ENCODE measurements around the gene RTL5.
A peak's percentile ranks its signal among the peaks of the same experiment; 100 is the strongest.
"Not testable (repeated sequence)": the region's sequence is repeated elsewhere in the genome, so short reads cannot be mapped to it uniquely, and the experiment has no call there.

Gene RTL5

GRCh38 chrX:72131317-72132294 lies at the start of gene RTL5:
TSS of gene RTL5 (minus strand) at chrX:72131915.
- intact Hi-C loops (cut with DNase I), result loop anchor here (1.0 to 5.0 kb wide), 2 partner anchors 51 to 113 kb away; partner anchors contain the start of gene PIN4
- DNase-seq, result peak; percentile 76 to 99 (median 89)

- DNase-seq, result no peak
- intact Hi-C loops (cut with DNase I), result loop anchor here (5.0 kb wide), 1 partner anchor 48 kb away; the partner anchor contains the start of gene RTL5
These were observed 48.8 kb upstream of the RTL5 start for GRCh38 chrX:72180539-72180938.

- peak in 1 of 10 donors; percentile 7 for DNase-seq
- intact Hi-C loops (cut with DNase I), result no loop called here
These were observed 45.3 kb upstream of the RTL5 start for GRCh38 chrX:72176981-72177380.

GRCh38 chrX:72176289-72176688 lies 44.6 kb upstream of the RTL5 start:
- DNase-seq; intact Hi-C loops (cut with DNase I): not testable (repeated sequence)

GRCh38 chrX:72169008-72169728 lies 37.5 kb upstream of the RTL5 start:
- intact Hi-C loops (cut with DNase I), result no loop called here
- DNase-seq, result no peak

GRCh38 chrX:72165551-72165950 lies 33.8 kb upstream of the RTL5 start:
- intact Hi-C loops (cut with DNase I), result no loop called here
- DNase-seq, result no peak

- DNase-seq, result no peak
- intact Hi-C loops (cut with DNase I), result no loop called here
These were observed 28.1 kb upstream of the RTL5 start for GRCh38 chrX:72159769-72160168.

GRCh38 chrX:72158773-72159172 lies 27.1 kb upstream of the RTL5 start:
- DNase-seq, result no peak
- intact Hi-C loops (cut with DNase I), result no loop called here

- intact Hi-C loops (cut with DNase I), result no loop called here
- no peak for DNase-seq
These were observed 14.8 kb upstream of the RTL5 start for GRCh38 chrX:72146527-72146926.

GRCh38 chrX:72145181-72145580 lies 13.5 kb upstream of the RTL5 start:
- intact Hi-C loops (cut with DNase I), result no loop called here
- no peak for DNase-seq

GRCh38 chrX:72143609-72143907 lies 11.8 kb upstream of the RTL5 start:
- intact Hi-C loops (cut with DNase I), result no loop called here
- no peak for DNase-seq

GRCh38 chrX:72142794-72143608 lies 11.3 kb upstream of the RTL5 start:
- intact Hi-C loops (cut with DNase I), result no loop called here
- no peak for DNase-seq

GRCh38 chrX:72142094-72142793 lies 10.5 kb upstream of the RTL5 start:
- DNase-seq, result no peak
- intact Hi-C loops (cut with DNase I), result no loop called here

GRCh38 chrX:72141372-72142004 lies 9.8 kb upstream of the RTL5 start:
- intact Hi-C loops (cut with DNase I), result no loop called here
- DNase-seq, result no peak

- no peak for DNase-seq
- intact Hi-C loops (cut with DNase I), result no loop called here
These were observed 7.8 kb upstream of the RTL5 start for GRCh38 chrX:72139538-72139937.

- intact Hi-C loops (cut with DNase I), result no loop called here
- no peak for DNase-seq
These were observed 6.3 kb upstream of the RTL5 start for GRCh38 chrX:72137846-72138495.

GRCh38 chrX:72133851-72134546 lies 2.3 kb upstream of the RTL5 start:
- peak in 1 of 10 donors; percentile 62 for DNase-seq
- intact Hi-C loops (cut with DNase I), result loop anchor here (5.0 kb wide), 1 partner anchor 48 kb away; the partner anchor contains the start of gene PIN4

GRCh38 chrX:72132456-72132855 lies 741 bp upstream of the RTL5 start:
- intact Hi-C loops (cut with DNase I), result loop anchor here (5.0 kb wide), 1 partner anchor 50 kb away; the partner anchor contains the start of gene PIN4
- no peak for DNase-seq

All from posterior cingulate gyrus (tissue), 11 donors.